Liver (tissue), 9 donors: ENCODE measurements around the gene PROB1. TPM values are rescaled to one million over a fixed set of nuclear protein-coding genes. Genes with fewer than 3 reads are reported as not detected.

Source experiments
- DNase-seq: peaks from one replicate; pipeline ENCODE4 v3.0.0-alpha.2; 2017; ENCODE audit warnings: low spot score
- H3K27ac ChIP-seq, 2 donors: one replicate each; pipeline ENCODE4 v1.7.0; 2013; ENCODE audit warnings: inconsistent platforms in 2 of 2, low read length in 2 of 2, control low read depth in 1 of 2, low read depth in 1 of 2, mild to moderate bottlenecking in 1 of 2
- H3K27me3 ChIP-seq, 4 donors: one replicate each; pipeline versions ENCODE4 v1.6.1 to v1.7.0; 2013; ENCODE audit warnings: low read length in 3 of 4, inconsistent platforms in 1 of 4, mild to moderate bottlenecking in 1 of 4, moderate library complexity in 1 of 4; ENCODE audit not compliant: control insufficient read depth in 4 of 4, insufficient read depth in 4 of 4
- H3K36me3 ChIP-seq, 4 donors: one replicate each; pipeline versions ENCODE4 v1.6.1 to v1.7.0; 2013; ENCODE audit warnings: low read length in 3 of 4, mild to moderate bottlenecking in 3 of 4, low read depth in 1 of 4, moderate library complexity in 1 of 4; ENCODE audit not compliant: control insufficient read depth in 4 of 4, insufficient read depth in 3 of 4
- H3K4me1 ChIP-seq, 4 donors: one replicate each; pipeline versions ENCODE4 v1.6.1 to v1.7.0; 2013; ENCODE audit warnings: low read length in 3 of 4, mild to moderate bottlenecking in 3 of 4, moderate library complexity in 1 of 4; ENCODE audit not compliant: control insufficient read depth in 4 of 4, insufficient read depth in 4 of 4
- H3K4me3 ChIP-seq, 3 donors: one replicate each; pipeline versions ENCODE4 v1.6.1 to v1.7.0; 2013; ENCODE audit warnings: low read length in 3 of 3, control low read depth in 1 of 3, low read depth in 1 of 3, mild to moderate bottlenecking in 1 of 3
- H3K9ac ChIP-seq, 2 donors: one replicate each; pipeline ENCODE4 v1.7.0; 2013; ENCODE audit warnings: low read length in 2 of 2, mild to moderate bottlenecking in 2 of 2, moderate library complexity in 2 of 2, control low read depth in 1 of 2, low read depth in 1 of 2
- H3K9me3 ChIP-seq, 4 donors: one replicate each; pipeline versions ENCODE4 v1.6.1 to v1.7.0; 2013; ENCODE audit warnings: low read length in 3 of 4; ENCODE audit not compliant: control insufficient read depth in 4 of 4
- ATF3 ChIP-seq: IDR thresholded peaks from 2 replicates; pipeline ENCODE4 v1.6.1; 2016; ENCODE audit warnings: antibody characterized with exemption
- EGR1 ChIP-seq, 2 donors: IDR thresholded peaks; 2 replicates each; pipeline ENCODE4 v1.6.1; 2016 to 2018; ENCODE audit warnings: antibody characterized with exemption in 2 of 2, low read depth in 2 of 2
- FOXA1 ChIP-seq: IDR thresholded peaks from 2 replicates; pipeline ENCODE4 v1.6.1; 2016; ENCODE audit warnings: antibody characterized with exemption
- FOXA2 ChIP-seq: IDR thresholded peaks from 2 replicates; pipeline ENCODE4 v1.6.1; 2016; ENCODE audit warnings: antibody characterized with exemption
- GABPA ChIP-seq, 2 donors: IDR thresholded peaks in 1 of 2; conservative IDR thresholded peaks in 1 of 2; 2 replicates each; pipeline ENCODE4 v1.6.1; 2016; ENCODE audit warnings: antibody characterized with exemption in 2 of 2, mild to moderate bottlenecking in 1 of 2, moderate library complexity in 1 of 2
- HNF4A ChIP-seq, 2 donors: conservative IDR thresholded peaks; 2 replicates each; pipeline ENCODE4 v1.6.1; 2016; ENCODE audit warnings: antibody characterized with exemption in 2 of 2, mild to moderate bottlenecking in 2 of 2
- HNF4G ChIP-seq: IDR thresholded peaks from 2 replicates; pipeline ENCODE4 v1.6.1; 2016; ENCODE audit warnings: antibody characterized with exemption
- JUND ChIP-seq, 2 donors: IDR thresholded peaks; 2 replicates each; pipeline ENCODE4 v1.6.1; 2016; ENCODE audit warnings: antibody characterized with exemption in 2 of 2
- NR2F2 ChIP-seq: IDR thresholded peaks from 2 replicates; pipeline ENCODE4 v1.6.1; 2016; ENCODE audit warnings: antibody characterized with exemption
- RAD21 ChIP-seq, 2 donors: IDR thresholded peaks; 2 replicates each; pipeline ENCODE4 v1.6.1; 2016; ENCODE audit warnings: antibody characterized with exemption in 2 of 2, mild to moderate bottlenecking in 2 of 2
- REST ChIP-seq: IDR thresholded peaks from 2 replicates; pipeline ENCODE4 v1.6.1; 2016; ENCODE audit warnings: antibody characterized with exemption, mild to moderate bottlenecking
- RXRA ChIP-seq, 2 donors: IDR thresholded peaks; 2 replicates each; pipeline ENCODE4 v1.6.1; 2017 to 2018; ENCODE audit warnings: antibody characterized with exemption in 2 of 2, mild to moderate bottlenecking in 1 of 2
- SP1 ChIP-seq: IDR thresholded peaks from 2 replicates; pipeline ENCODE4 v1.6.1; 2018; ENCODE audit warnings: antibody characterized with exemption, mild to moderate bottlenecking
- TAF1 ChIP-seq: conservative IDR thresholded peaks from 2 replicates; pipeline ENCODE4 v1.6.1; 2016; ENCODE audit warnings: antibody characterized with exemption, mild to moderate bottlenecking
- YY1 ChIP-seq: IDR thresholded peaks from 2 replicates; pipeline ENCODE4 v1.6.1; 2016; ENCODE audit warnings: antibody characterized with exemption, mild to moderate bottlenecking
- WGBS: extraction: QIAGEN DNeasy Blood & Tissue Kit; methylation state at CpG from one replicate; pipeline ENCODE4 v1.1.7; 2013; 5-methylcytosine and 5-hydroxymethylcytosine counted together
- polyA plus RNA-seq, 2 donors: library from polyadenylated mRNA; stranded (reverse) in 1 of 2; unstranded in 1 of 2; fragments of 200-250 nt in 1 of 2; fragments of >200 nt in 1 of 2; fragmentation: Nextera tagmentation in 1 of 2; extraction: Ambion mirVana in 1 of 2; gene quantifications; one replicate each; pipeline versions ENCODE4 v1.2.1 to v1.2.3, GENCODE V29; 2013 to 2015
- total RNA-seq, 2 donors: library from RNA; depleted of rRNA; stranded (reverse); fragments of >200 nt; gene quantifications; one replicate each; pipeline ENCODE4 v1.2.3, GENCODE V29; 2014
- TF ChIP-seq, protein P1 (sequence below): IDR thresholded peaks from 2 replicates; pipeline ENCODE4 v1.6.1; 2016; ENCODE audit warnings: antibody characterized with exemption
- TF ChIP-seq, protein P2 (sequence below): IDR thresholded peaks from 2 replicates; pipeline ENCODE4 v1.6.1; 2016; ENCODE audit warnings: antibody characterized with exemption
- donor health status: healthy.
- donor health status: healthy.
- donor health status: healthy.
- donor health status: healthy.
- donor health status: healthy.

The PROB1 gene
- total and polyA plus RNA-seq, 4 donors, result 0.04 to 0.67 (median 0.34) TPM

- Histone ChIP-seq H3K36me3 (no peaks in the 10 kb centered on the region), H3K4me3 (no peak overlapping the region), H3K9ac (peak overlapping the region in 1 of 2 donors; percentile 83), H3K9me3 (no peaks in the 10 kb centered on the region), H3K27me3 (no peaks in the 10 kb centered on the region), H3K4me1 (peaks cover 3 to 20% (median 13%) of the 10 kb centered on the region in 4 donors), H3K27ac (no peak overlapping the region)
- no peak for DNase-seq
- 90% methylated on average over 9 of the region's 9 CpGs for WGBS
- no peak for TF ChIP-seq HNF4A (conservative IDR thresholded peaks at IDR 0.05)
- TF ChIP-seq, protein P1, sequence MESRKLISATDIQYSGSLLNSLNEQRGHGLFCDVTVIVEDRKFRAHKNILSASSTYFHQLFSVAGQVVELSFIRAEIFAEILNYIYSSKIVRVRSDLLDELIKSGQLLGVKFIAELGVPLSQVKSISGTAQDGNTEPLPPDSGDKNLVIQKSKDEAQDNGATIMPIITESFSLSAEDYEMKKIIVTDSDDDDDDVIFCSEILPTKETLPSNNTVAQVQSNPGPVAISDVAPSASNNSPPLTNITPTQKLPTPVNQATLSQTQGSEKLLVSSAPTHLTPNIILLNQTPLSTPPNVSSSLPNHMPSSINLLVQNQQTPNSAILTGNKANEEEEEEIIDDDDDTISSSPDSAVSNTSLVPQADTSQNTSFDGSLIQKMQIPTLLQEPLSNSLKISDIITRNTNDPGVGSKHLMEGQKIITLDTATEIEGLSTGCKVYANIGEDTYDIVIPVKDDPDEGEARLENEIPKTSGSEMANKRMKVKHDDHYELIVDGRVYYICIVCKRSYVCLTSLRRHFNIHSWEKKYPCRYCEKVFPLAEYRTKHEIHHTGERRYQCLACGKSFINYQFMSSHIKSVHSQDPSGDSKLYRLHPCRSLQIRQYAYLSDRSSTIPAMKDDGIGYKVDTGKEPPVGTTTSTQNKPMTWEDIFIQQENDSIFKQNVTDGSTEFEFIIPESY, result no peak
Measured at GRCh38 chr5:139343476-139343875, 51.4 kb downstream of the PROB1 start.

DNA sequence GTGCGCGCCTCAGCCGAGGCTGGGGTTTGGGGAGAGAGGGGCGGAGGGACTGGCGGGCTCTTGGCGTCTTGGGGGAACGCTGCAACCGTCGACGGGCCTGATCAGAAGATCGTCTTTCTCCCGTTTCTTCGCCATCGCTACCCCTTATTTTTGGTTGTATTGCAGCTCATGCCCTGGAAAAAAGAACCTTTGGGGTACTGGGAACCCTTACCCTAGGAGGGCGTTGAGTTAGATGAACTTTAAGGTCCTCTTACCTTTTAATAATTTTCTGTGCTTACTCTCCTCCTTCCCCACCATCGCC lies 52.5 kb downstream of the PROB1 start:
- Histone ChIP-seq H3K27me3 (no peaks in the 10 kb centered on the region), H3K4me1 (peaks cover 0 to 20% (median 13%) of the 10 kb centered on the region in 4 donors), H3K27ac (peak overlapping the region; percentile 91 to 99), H3K36me3 (no peaks in the 10 kb centered on the region), H3K4me3 (peak overlapping the region; percentile 64 to 98 (median 85)), H3K9ac (peak overlapping the region; percentile 83 to 92), H3K9me3 (no peaks in the 10 kb centered on the region)
- TF ChIP-seq RAD21 (IDR thresholded peaks at IDR 0.05) (no peak), YY1 (no peak), RXRA (IDR thresholded peaks at IDR 0.05) (no peak), FOXA1 (no peak), EGR1 (IDR thresholded peaks at IDR 0.05; ENCODE audit: low read depth in 2 of 2) (no peak), FOXA2 (no peak), NR2F2 (no peak), SP1 (no peak), TAF1 (no peak), REST (no peak), GABPA (IDR thresholded peaks at IDR 0.05 in 1 of 2, conservative IDR thresholded peaks at IDR 0.05 in 1 of 2) (no peak), HNF4A (conservative IDR thresholded peaks at IDR 0.05) (no peak), HNF4G (no peak), JUND (IDR thresholded peaks at IDR 0.05) (no peak), ATF3 (no peak)
- TF ChIP-seq, protein P1, result no peak
- TF ChIP-seq, protein P2, sequence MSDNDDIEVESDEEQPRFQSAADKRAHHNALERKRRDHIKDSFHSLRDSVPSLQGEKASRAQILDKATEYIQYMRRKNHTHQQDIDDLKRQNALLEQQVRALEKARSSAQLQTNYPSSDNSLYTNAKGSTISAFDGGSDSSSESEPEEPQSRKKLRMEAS, result no peak
- WGBS, result 1% methylated on average over 16 of the region's 16 CpGs
- DNase-seq, result no peak
